ENCODE data around the gene YAE1.

YAE1 gene

GRCh38 chr7:39557911-39558310 lies 8.3 kb upstream of the YAE1 start:
- DNase-seq, result no peak

GRCh38 chr7:39560408-39560807 lies 5.8 kb upstream of the YAE1 start:
- DNase-seq, result no peak

GRCh38 chr7:39560997-39561396 lies 5.2 kb upstream of the YAE1 start:
- DNase-seq, result no peak

GRCh38 chr7:39565538-39565937 lies 666 bp upstream of the YAE1 start:
- no peak for DNase-seq

GRCh38 chr7:39567294-39567693 lies 1.1 kb downstream of the YAE1 start:
- no peak for DNase-seq

GRCh38 chr7:39574673-39575349 lies 8.6 kb downstream of the YAE1 start:
- DNase-seq, result no peak

GRCh38 chr7:39577229-39577874 lies 11.1 kb downstream of the YAE1 start:
- DNase-seq, result no peak

- DNase-seq, result peak; percentile 82
Measured at GRCh38 chr7:39580149-39580874, 14.1 kb downstream of the YAE1 start.

GRCh38 chr7:39582536-39582935 lies 16.3 kb downstream of the YAE1 start:
- DNase-seq, result no peak

GRCh38 chr7:39583539-39583938 lies 17.3 kb downstream of the YAE1 start:
- DNase-seq, result no peak

GRCh38 chr7:39587393-39587792 lies 21.2 kb downstream of the YAE1 start:
- no peak for DNase-seq

- no peak for DNase-seq
Measured at GRCh38 chr7:39588416-39588815, 22.2 kb downstream of the YAE1 start.

- peak; percentile 71 for DNase-seq
Measured at GRCh38 chr7:39589323-39590111, 23.3 kb downstream of the YAE1 start.

GRCh38 chr7:39592586-39592985 lies 26.4 kb downstream of the YAE1 start:
- DNase-seq, result no peak

- DNase-seq, result no peak
Measured at GRCh38 chr7:39594988-39595620, 28.9 kb downstream of the YAE1 start.

GRCh38 chr7:39602351-39602750 lies 36.1 kb downstream of the YAE1 start:
- DNase-seq, result no peak

GRCh38 chr7:39603924-39604323 lies 37.7 kb downstream of the YAE1 start:
- DNase-seq, result no peak

GRCh38 chr7:39605087-39605486 lies 38.9 kb downstream of the YAE1 start:
- no peak for DNase-seq

- no peak for DNase-seq
Measured at GRCh38 chr7:39606352-39606751, 40.1 kb downstream of the YAE1 start.

GRCh38 chr7:39606941-39607340 lies 40.7 kb downstream of the YAE1 start:
- no peak for DNase-seq

GRCh38 chr7:39607865-39608264 lies 41.7 kb downstream of the YAE1 start:
- DNase-seq, result no peak

GRCh38 chr7:39608278-39608677 lies 42.1 kb downstream of the YAE1 start:
- no peak for DNase-seq

Measured in activated CD8-positive, alpha-beta memory T cell treated with anti-CD3 and anti-CD28 coated beads for 24 hours (primary cell).